H1 (cell line): ENCODE results near the gene ATXN3. TPM values are rescaled to one million over a fixed set of nuclear protein-coding genes. Genes with fewer than 3 reads are reported as not detected.

Experiments used
- ASH2L ChIP-seq: fragments of 200-600, 300-600 bp; sonication (generic); IDR thresholded peaks from one replicate; pipeline ENCODE4 v1.7.1; 2017; ENCODE audit warnings: low read length
- BACH1 ChIP-seq: IDR thresholded peaks from 2 replicates; pipeline ENCODE4 v1.6.1; 2012; ENCODE audit warnings: low read length, improper control_type of control experiment
- BRCA1 ChIP-seq: IDR thresholded peaks from 2 replicates; pipeline ENCODE4 v1.6.1; 2012; ENCODE audit warnings: low read depth, low read length, improper control_type of control experiment
- CBX5 ChIP-seq: fragments of 300-800, 300-1000 bp; sonication (generic); IDR thresholded peaks from 2 replicates; pipeline ENCODE4 v1.7.1; 2016; ENCODE audit warnings: antibody characterized with exemption, low read length, low read depth
- CBX8 ChIP-seq: fragments of 300-800, 300-1000 bp; sonication (generic); IDR thresholded peaks from 2 replicates; pipeline ENCODE4 v1.7.1; 2016; ENCODE audit warnings: low read depth, low read length, borderline replicate concordance
- CHD2 ChIP-seq: IDR thresholded peaks from 2 replicates; pipeline ENCODE4 v1.6.1; 2012; ENCODE audit warnings: low read length, improper control_type of control experiment
- CTBP2 ChIP-seq: IDR thresholded peaks from 2 replicates; pipeline ENCODE4 v1.7.0; 2011; ENCODE audit warnings: borderline replicate concordance, mild to moderate bottlenecking, moderate library complexity, mixed read lengths, low read length; ENCODE audit not compliant: insufficient read depth, insufficient read length
- EGR1 ChIP-seq: IDR thresholded peaks from 2 replicates; pipeline ENCODE4 v1.6.1; 2011; ENCODE audit warnings: low read depth, low read length, borderline replicate concordance
- NANOG ChIP-seq: IDR thresholded peaks from 2 replicates; pipeline ENCODE4 v1.6.1; 2011; ENCODE audit warnings: low read length, low read depth, mild to moderate bottlenecking, inconsistent platforms; ENCODE audit not compliant: insufficient read depth, poor library complexity, severe bottlenecking
- PHF8 ChIP-seq: fragments of 200-600 bp; sonication (generic); conservative IDR thresholded peaks from 2 replicates; pipeline ENCODE4 v1.7.1; 2012; ENCODE audit warnings: low read depth, mild to moderate bottlenecking, inconsistent platforms, low read length, moderate library complexity
- RBBP5 ChIP-seq: IDR thresholded peaks from 2 replicates; pipeline ENCODE4 v1.7.1; 2012; ENCODE audit warnings: low read depth, mild to moderate bottlenecking, inconsistent platforms, low read length, moderate library complexity, borderline replicate concordance
- RFX5 ChIP-seq: IDR thresholded peaks from 2 replicates; pipeline ENCODE4 v1.6.1; 2011; ENCODE audit warnings: low read depth, low read length, improper control_type of control experiment, borderline replicate concordance
- RXRA ChIP-seq: IDR thresholded peaks from 2 replicates; pipeline ENCODE4 v1.6.1; 2011; ENCODE audit warnings: low read depth, mild to moderate bottlenecking, low read length, moderate library complexity; ENCODE audit not compliant: insufficient read depth
- SP2 ChIP-seq: IDR thresholded peaks from 2 replicates; pipeline ENCODE4 v1.6.1; 2012; ENCODE audit warnings: mild to moderate bottlenecking, low read length, inconsistent platforms
- SRF ChIP-seq: IDR thresholded peaks from 2 replicates; pipeline ENCODE4 v1.6.1; 2011; ENCODE audit warnings: mild to moderate bottlenecking, low read depth, low read length, moderate library complexity
- TAF1 ChIP-seq: IDR thresholded peaks from 2 replicates; pipeline ENCODE4 v1.6.1; 2011; ENCODE audit warnings: mild to moderate bottlenecking, low read depth, low read length
- polyA plus RNA-seq, 7 experiments: library from polyadenylated mRNA; depleted of rRNA in 3 of 7; stranded (reverse) in 5 of 7; unstranded in 2 of 7; fragments of >200 nt in 5 of 7; fragments of 200-250 nt in 2 of 7; gene quantifications; 1 replicate in 5 of 7; 2 replicates in 1 of 7; 4 replicates in 1 of 7; pipeline versions ENCODE4 v1.2.1 to v1.2.3, GENCODE V29; 2011 to 2013; ENCODE audit warnings: missing spikeins in 2 of 7, mixed read lengths in 2 of 7
- total RNA-seq: library from RNA; stranded (reverse); fragmentation: NEBNext Ultra II Directional; extraction: Animal tissue kit (Norgen Biotek cat#: 25700); gene quantifications from 2 replicates; pipeline ENCODE4 v1.2.1, GENCODE V29; 2021
- TF ChIP-seq, protein P1 (sequence below): IDR thresholded peaks from 2 replicates; pipeline ENCODE4 v1.6.1; 2011; ENCODE audit warnings: low read depth, mild to moderate bottlenecking, low read length; ENCODE audit not compliant: insufficient read depth
- TF ChIP-seq, protein P2 (sequence below), 3 experiments: IDR thresholded peaks; 1 replicate in 2 of 3; 2 replicates in 1 of 3; pipeline versions ENCODE4 v1.5.1 to v1.6.1; 2011; ENCODE audit warnings: low read length in 3 of 3, mild to moderate bottlenecking in 3 of 3, inconsistent platforms in 2 of 3, low read depth in 1 of 3, moderate library complexity in 1 of 3; ENCODE audit not compliant: insufficient read depth in 1 of 3; ENCODE audit errors: control extremely low read depth in 1 of 3

The ATXN3 gene
- total and polyA plus RNA-seq, 2 of the 8 experiments (the other 6 are each of a cell fraction or from before 2014, with no cell fraction given), result 8.8 to 37.2 TPM

DNA sequence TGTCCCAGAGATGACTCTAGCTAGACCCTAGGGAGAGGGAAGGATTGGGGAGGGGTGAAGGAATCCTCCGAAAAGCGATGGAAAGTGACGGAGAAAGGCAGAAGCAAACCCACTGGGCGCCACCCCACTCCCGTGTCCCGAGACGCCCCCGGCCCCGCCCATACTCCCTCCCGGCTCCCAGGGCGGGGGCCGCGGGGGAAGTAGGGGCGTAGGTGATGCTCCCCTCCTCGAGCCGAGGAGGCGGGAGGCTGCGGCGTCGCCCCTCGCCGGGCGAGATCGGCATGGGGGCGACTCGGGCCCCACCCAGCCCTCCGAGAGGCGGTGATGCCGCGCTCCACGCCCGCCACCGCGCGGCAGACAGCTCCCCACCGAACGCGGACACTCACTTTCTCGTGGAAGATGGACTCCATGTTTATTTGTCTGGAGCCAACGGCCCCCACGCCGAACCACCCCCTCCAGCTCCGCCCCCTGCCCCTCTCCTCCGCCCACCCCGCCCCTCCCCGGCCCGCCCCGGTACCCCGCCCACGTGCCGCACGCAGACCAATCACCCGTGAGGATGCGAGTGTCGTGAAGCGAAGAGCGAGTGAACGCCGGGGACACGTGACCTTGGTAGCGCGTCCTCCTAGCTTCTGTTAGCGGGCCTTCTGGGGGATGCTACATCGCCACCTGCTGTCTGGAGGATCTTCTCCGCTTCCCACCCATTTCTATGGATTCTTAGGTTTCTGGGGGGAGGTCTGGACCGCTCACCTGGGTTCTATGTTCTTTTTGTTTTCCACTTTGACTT is at the start of gene ATXN3 (continued):
- TF ChIP-seq CBX5, result no peak
- peak; percentile 94 for TF ChIP-seq PHF8
- no peak for TF ChIP-seq CHD2
- TF ChIP-seq, protein P1, sequence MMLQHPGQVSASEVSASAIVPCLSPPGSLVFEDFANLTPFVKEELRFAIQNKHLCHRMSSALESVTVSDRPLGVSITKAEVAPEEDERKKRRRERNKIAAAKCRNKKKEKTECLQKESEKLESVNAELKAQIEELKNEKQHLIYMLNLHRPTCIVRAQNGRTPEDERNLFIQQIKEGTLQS, result peak; percentile 97
- TF ChIP-seq RFX5, result no peak
- no peak for TF ChIP-seq NANOG
- peak; percentile 78; the same call in 1 of the 2 replicates for TF ChIP-seq RBBP5
- TF ChIP-seq CBX8, result no peak
- 0 out of 2 replicates have a peak, but pooled peaks have one; percentile 29 for TF ChIP-seq BACH1
- TF ChIP-seq SRF, result no peak
- TF ChIP-seq TAF1, result peak; percentile 47
- TF ChIP-seq SP2, result peak; percentile 58; the same call in 1 of the 2 replicates
- peak; percentile 95 for TF ChIP-seq ASH2L
- TF ChIP-seq, protein P2, sequence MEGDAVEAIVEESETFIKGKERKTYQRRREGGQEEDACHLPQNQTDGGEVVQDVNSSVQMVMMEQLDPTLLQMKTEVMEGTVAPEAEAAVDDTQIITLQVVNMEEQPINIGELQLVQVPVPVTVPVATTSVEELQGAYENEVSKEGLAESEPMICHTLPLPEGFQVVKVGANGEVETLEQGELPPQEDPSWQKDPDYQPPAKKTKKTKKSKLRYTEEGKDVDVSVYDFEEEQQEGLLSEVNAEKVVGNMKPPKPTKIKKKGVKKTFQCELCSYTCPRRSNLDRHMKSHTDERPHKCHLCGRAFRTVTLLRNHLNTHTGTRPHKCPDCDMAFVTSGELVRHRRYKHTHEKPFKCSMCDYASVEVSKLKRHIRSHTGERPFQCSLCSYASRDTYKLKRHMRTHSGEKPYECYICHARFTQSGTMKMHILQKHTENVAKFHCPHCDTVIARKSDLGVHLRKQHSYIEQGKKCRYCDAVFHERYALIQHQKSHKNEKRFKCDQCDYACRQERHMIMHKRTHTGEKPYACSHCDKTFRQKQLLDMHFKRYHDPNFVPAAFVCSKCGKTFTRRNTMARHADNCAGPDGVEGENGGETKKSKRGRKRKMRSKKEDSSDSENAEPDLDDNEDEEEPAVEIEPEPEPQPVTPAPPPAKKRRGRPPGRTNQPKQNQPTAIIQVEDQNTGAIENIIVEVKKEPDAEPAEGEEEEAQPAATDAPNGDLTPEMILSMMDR (IDR thresholded peaks at IDR 0.05; ENCODE audit: control extremely low read depth in 1 of 3, insufficient read depth in 1 of 3, low read depth in 1 of 3, low read length in 3 of 3), result peak; percentile 66 to 84 (median 82)
- TF ChIP-seq CTBP2, result no peak
- no peak for TF ChIP-seq BRCA1
- TF ChIP-seq EGR1, result peak; percentile 33; the same call in 1 of the 2 replicates
- TF ChIP-seq RXRA, result no peak
